Mesodermal cell (in vitro differentiated cells): Measurements from ENCODE around the gene PDLIM3.
A peak's percentile ranks its signal among the peaks of the same experiment; 100 is the strongest.
"Not testable (repeated sequence)": the region's sequence is repeated elsewhere in the genome, so short reads cannot be mapped to it uniquely, and the experiment has no call there.

Experiments used
- H3K27ac ChIP-seq: 2 replicates; pipeline ENCODE4 v1.7.0; 2013; ENCODE audit warnings: mild to moderate bottlenecking, low read depth, low read length, moderate library complexity; ENCODE audit not compliant: severe bottlenecking
- H3K36me3 ChIP-seq: 2 replicates; pipeline ENCODE4 v1.7.1; 2013; ENCODE audit warnings: mild to moderate bottlenecking, low read length, moderate library complexity; ENCODE audit not compliant: control insufficient read depth, insufficient read depth
- H3K4me1 ChIP-seq: one replicate; pipeline ENCODE4 v1.7.1; 2013; ENCODE audit warnings: mild to moderate bottlenecking, low read length; ENCODE audit not compliant: insufficient read depth, control insufficient read depth, poor library complexity, severe bottlenecking
- H3K4me3 ChIP-seq: 2 replicates; pipeline ENCODE4 v1.7.0; 2013; ENCODE audit warnings: low read length, control low read depth, mild to moderate bottlenecking; ENCODE audit not compliant: insufficient read depth, poor library complexity, severe bottlenecking; ENCODE audit errors: extremely low read depth
- H3K9me3 ChIP-seq: 2 replicates; pipeline ENCODE4 v1.7.1; 2013; ENCODE audit warnings: mild to moderate bottlenecking, low read length, moderate library complexity; ENCODE audit not compliant: control insufficient read depth
- WGBS, 2 experiments: methylation state at CpG; one replicate each; pipeline ENCODE4 v1.1.5; 2013; ENCODE audit warnings: missing lambda C conversion rate in 2 of 2; ENCODE audit not compliant: insufficient coverage in 2 of 2; 5-methylcytosine and 5-hydroxymethylcytosine counted together

Gene PDLIM3

DNA sequence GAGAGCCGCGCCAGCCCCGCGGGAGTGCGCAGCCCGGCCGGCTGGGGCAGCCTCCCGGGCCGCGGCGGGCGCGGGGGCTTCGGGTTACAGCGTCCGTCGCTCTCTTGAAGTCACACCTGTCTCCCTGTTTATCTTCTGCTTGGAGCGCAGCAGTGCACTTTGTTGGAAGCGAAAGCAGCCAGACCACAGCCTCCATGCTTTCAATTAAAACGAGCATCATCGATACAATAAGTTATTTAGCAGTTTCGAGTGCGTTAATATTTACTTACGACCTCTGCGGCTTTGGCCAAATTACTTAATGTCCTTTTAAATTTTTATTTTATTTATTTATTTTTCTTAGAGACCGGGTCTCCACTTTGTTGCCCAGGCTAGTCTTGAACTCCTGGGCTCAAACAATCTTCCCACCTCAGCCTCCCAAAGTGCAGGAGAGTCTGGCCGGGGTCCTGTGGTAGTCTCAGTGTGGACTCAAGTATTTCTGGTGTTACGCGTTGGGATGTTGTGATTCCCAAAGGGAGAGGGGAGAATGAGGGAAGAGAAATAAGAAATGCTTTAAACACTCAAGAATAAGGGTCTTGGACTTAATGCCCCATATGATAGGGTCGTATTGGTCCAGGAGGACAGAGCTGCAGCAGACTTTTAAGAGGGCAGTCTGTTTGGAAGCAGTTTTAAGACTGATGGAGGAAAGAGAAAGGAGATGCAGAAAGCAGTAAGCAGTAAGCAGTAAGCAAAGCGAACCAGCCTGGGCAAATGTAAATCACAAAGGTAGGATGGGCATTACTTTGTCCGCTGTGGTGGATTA lies 504 bp upstream of the PDLIM3 start:
- Histone ChIP-seq H3K9me3 (no peaks in the 10 kb centered on the region), H3K27ac (no peak overlapping the region), H3K4me1 (no peaks in the 10 kb centered on the region), H3K4me3 (peak overlapping the region; percentile 77), H3K36me3 (no peaks in the 10 kb centered on the region)
- WGBS, 2 experiments = 8 to 9% methylated on average over 22 to 23 of the region's 32 CpGs

DNA sequence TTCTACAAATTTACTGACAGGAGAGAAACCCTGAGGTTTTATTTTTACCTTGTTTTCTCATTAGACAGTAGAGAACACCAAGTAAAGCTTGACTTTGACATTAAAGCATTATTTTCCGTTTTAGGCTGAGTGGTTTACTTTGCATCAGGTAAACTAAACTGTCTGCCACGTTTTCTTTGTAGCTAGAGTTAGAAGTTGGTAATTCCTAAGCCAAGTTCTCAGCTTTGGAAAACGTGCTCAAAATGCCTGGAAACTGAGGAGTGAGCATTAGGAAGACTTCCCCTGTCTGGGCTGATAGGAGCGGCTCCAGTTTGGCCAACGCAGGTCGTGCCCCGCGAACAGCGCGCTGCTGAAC lies 819 bp downstream of the PDLIM3 start:
- Histone ChIP-seq H3K36me3 (no peaks in the 10 kb centered on the region), H3K4me1 (no peaks in the 10 kb centered on the region), H3K9me3 (no peaks in the 10 kb centered on the region), H3K27ac (no peak overlapping the region), H3K4me3 (peak overlapping the region; percentile 77)
- WGBS, 2 experiments = 0% methylated on average over 9 of the region's 10 CpGs

DNA sequence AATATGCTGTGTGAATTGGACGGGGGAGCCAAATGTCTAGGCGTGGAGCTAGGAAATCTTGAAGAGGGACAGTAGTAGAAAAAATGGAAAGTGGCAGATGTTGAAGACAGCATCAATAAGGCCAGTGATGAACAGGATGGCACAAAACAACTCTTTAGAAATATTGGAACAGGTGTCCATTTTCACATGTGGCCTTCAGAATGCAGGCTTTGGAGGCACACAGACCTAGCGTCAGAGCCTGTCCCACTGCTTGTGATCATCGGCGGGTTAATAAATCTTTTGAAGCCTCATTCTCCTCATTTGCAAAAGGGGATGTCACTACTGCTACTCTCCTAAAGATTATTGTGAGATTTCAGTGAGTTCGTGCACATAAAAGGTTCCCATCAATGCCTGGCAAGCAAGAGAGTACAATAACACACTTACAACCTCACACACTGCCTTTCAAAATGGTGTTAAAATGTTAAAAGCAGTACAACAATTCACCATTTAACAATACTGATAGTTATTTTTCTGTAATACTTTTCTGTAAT lies 2.4 kb downstream of the PDLIM3 start:
- WGBS, 2 experiments = 98% methylated on average over 5 to 6 of the region's 6 CpGs
- H3K27ac ChIP-seq = no peak overlapping the region
- H3K9me3 ChIP-seq = no peaks in the 10 kb centered on the region
- H3K4me1 ChIP-seq = no peaks in the 10 kb centered on the region
- H3K36me3 ChIP-seq = no peaks in the 10 kb centered on the region
- no peak overlapping the region for H3K4me3 ChIP-seq

GRCh38 chr4:185532293-185532692 lies 3.0 kb downstream of the PDLIM3 start:
- WGBS, 2 experiments = 89 to 92% methylated on average over 7 of the region's 7 CpGs
- no peak overlapping the region for H3K27ac ChIP-seq

DNA sequence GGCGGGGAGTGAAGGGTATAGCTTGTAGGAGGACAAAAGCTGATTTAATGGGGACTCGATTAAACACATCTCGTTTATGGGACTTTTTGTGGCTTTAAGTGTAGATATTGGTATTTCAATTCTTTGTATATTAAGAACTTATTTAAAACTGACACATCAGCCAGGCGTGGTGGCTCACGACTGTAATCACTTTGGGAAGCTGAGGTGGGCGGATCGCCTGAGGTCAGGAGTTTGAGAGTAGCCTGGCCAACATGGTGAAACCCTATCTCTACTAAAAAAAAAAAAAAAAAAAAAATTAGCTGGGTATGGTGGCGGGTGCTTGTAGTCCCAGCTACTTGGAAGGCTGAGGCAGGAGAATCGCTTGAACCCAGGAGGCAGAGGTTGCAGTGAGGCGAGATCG lies 3.7 kb downstream of the PDLIM3 start:
- not testable (repeated sequence) for H3K27ac ChIP-seq, H3K36me3 ChIP-seq, H3K4me3 ChIP-seq, H3K4me1 ChIP-seq, H3K9me3 ChIP-seq
- WGBS, 2 experiments = 100% methylated on average over 1 of the region's 11 CpGs; no CpG with 5 or more reads in 1 of the 2 experiments

More at GRCh38 chr4:185532293-185532692, 3.0 kb downstream of the PDLIM3 start:
- Histone ChIP-seq H3K36me3 (no peaks in the 10 kb centered on the region), H3K9me3 (no peaks in the 10 kb centered on the region), H3K4me1 (no peaks in the 10 kb centered on the region), H3K4me3 (no peak overlapping the region)

DNA sequence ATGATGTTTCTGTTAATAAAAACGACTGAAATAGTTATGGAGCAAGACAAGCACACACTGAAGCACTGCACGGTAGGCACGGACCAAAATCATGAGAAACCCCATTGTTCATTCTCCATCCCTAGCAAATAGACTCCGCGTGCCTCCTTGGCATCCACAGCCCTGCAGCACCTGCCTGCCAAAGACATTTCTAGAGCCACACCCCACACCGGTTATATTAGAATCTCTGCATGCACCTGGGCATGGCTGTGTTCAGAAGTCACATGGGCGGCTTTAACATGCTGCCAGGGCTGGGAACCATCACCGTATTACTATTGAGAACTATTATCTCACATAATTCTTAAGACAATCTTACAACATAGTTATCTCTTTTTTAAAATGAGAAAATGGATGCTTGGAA lies 5.9 kb downstream of the PDLIM3 start:
- Histone ChIP-seq H3K4me3 (no peak overlapping the region), H3K4me1 (no peaks in the 10 kb centered on the region), H3K27ac (no peak overlapping the region), H3K36me3 (peaks cover 6% of the 10 kb centered on the region), H3K9me3 (peaks cover 4% of the 10 kb centered on the region)
- 88 to 96% methylated on average over 5 to 7 of the region's 8 CpGs for WGBS, 2 experiments

- Histone ChIP-seq H3K27ac (no peak overlapping the region), H3K9me3 (peaks cover 4% of the 10 kb centered on the region), H3K4me1 (peaks cover 6% of the 10 kb centered on the region), H3K36me3 (peaks cover 13% of the 10 kb centered on the region), H3K4me3 (no peak overlapping the region)
- WGBS, 2 experiments = 88% methylated on average over 3 to 4 of the region's 5 CpGs
These were observed 10.1 kb downstream of the PDLIM3 start for GRCh38 chr4:185524888-185525863.

DNA sequence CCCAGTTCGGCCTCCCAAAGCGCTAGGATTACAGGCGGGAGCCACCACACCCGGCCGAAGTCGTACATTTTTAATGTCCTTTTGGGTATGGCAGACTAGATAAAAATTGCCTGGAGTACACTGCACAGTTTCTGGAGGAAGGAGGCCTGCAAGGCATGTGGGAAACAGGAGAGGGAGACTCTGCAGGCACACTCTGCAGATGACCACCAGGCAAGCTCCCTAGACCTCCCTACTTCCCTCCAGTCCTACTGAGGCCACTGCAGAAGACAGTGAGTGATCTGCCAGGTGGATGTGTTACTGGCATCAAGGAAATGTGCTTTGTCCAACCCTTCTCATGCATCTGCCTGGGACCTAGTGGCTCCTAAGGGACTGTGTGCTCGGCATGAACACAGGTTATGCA lies 11.4 kb downstream of the PDLIM3 start:
- Histone ChIP-seq H3K27ac (no peak overlapping the region), H3K4me1 (peaks cover 10% of the 10 kb centered on the region), H3K4me3 (no peak overlapping the region), H3K36me3 (peaks cover 14% of the 10 kb centered on the region), H3K9me3 (peaks cover 4% of the 10 kb centered on the region)
- 78 to 92% methylated on average over 5 to 6 of the region's 7 CpGs for WGBS, 2 experiments

DNA sequence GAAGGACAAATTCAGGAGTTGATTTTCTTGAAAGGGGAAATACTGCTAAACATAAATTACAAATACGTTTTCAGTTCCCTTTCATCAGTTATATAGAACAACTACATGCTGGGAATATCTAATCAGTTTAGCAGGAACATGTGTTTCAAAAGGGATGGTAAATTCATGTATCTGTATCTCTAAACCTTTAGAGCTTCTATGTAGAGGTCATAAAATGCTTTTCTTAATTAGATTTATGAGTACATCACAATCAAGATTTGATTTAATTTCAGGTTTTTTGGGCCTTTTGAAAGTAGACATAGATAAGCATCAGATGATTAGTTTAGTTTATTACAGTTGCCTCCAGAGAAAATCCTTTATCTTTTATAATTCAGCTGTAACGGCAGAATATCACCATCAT lies 12.9 kb downstream of the PDLIM3 start:
- Histone ChIP-seq H3K36me3 (peaks cover 23% of the 10 kb centered on the region), H3K4me1 (peaks cover 10% of the 10 kb centered on the region), H3K27ac (no peak overlapping the region), H3K9me3 (peaks cover 4% of the 10 kb centered on the region), H3K4me3 (no peak overlapping the region)
- no CpG with 5 or more reads among the region's 2 CpGs for WGBS, 2 experiments

DNA sequence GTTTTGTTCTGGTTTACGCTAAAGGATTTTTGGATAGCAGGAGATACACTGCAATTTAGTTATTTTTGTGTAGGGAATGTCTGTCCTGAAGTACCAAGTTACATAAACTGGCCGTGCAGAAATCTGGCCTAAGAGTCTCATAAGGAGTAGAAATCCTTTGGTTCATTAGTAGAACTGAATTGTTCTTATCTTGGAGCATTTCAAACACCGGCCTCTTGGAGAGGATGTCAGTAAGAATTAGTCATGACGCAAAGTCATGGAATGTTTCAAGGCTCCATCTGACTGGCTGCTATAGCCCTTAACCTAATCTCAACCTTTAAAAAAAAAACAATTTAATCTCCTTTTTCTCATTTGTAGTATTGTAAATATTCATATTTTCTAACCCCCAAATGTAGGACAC lies 15.2 kb downstream of the PDLIM3 start:
- no peaks in the 10 kb centered on the region for H3K9me3 ChIP-seq
- H3K27ac ChIP-seq = peak overlapping the region; percentile 30
- peaks cover 25% of the 10 kb centered on the region for H3K36me3 ChIP-seq
- no peak overlapping the region for H3K4me3 ChIP-seq
- H3K4me1 ChIP-seq = peaks cover 10% of the 10 kb centered on the region
- WGBS, 2 experiments = 81 to 88% methylated on average over 2 to 3 of the region's 4 CpGs
